Measurements from ENCODE around the gene VASP.

Gene VASP

GRCh38 chr19:45526971-45527370 is 19.7 kb downstream of the VASP start:
- Histone ChIP-seq H3K27me3 (replicated peaks; ENCODE audit: insufficient read depth, low read length) (no peaks in the 10 kb centered on the region), H4K20me1 (ENCODE audit: insufficient read depth, low read length) (no peaks in the 10 kb centered on the region), H3K9me2 (replicated peaks; ENCODE audit: insufficient read depth, low read length) (no peaks in the 10 kb centered on the region), H3K4me1 (ENCODE audit: low read length) (0 out of 2 replicates have a peak, but pooled peaks cover 3% of the 10 kb centered on the region), H3K4me3 (ENCODE audit: low read length) (no peak overlapping the region), H3K9me3 (replicated peaks; ENCODE audit: insufficient read depth, low read length) (no peaks in the 10 kb centered on the region), H3K36me3 (replicated peaks; ENCODE audit: insufficient read depth, low read length) (no peaks in the 10 kb centered on the region; the same call in 1 of the 2 replicates), H3K4me2 (ENCODE audit: low read depth, low read length) (no peak overlapping the region), H3K27ac (ENCODE audit: low read length) (no peak overlapping the region), H3K79me2 (ENCODE audit: low read length) (no peaks in the 10 kb centered on the region), H3F3A (ENCODE audit: insufficient read depth, low read length) (no peaks in the 10 kb centered on the region), H3K9ac (ENCODE audit: low read length) (no peak overlapping the region), H2AFZ (ENCODE audit: low read length) (no peak overlapping the region)
- DNase-seq: no peak
- TF ChIP-seq EZH2phosphoT487 (IDR thresholded peaks at IDR 0.05; ENCODE audit: low read length) (no peak), EZH2 (optimal IDR thresholded peaks at IDR 0.05; ENCODE audit: low read depth, low read length) (no peak), CTCF (IDR thresholded peaks at IDR 0.05; ENCODE audit: low read length) (no peak)

- Histone ChIP-seq H3K4me3 (ENCODE audit: low read length) (no peak overlapping the region), H3K9ac (ENCODE audit: low read length) (no peak overlapping the region), H4K20me1 (ENCODE audit: insufficient read depth, low read length) (no peaks in the 10 kb centered on the region), H3K36me3 (replicated peaks; ENCODE audit: insufficient read depth, low read length) (no peaks in the 10 kb centered on the region; the same call in 1 of the 2 replicates), H3K9me2 (replicated peaks; ENCODE audit: insufficient read depth, low read length) (no peaks in the 10 kb centered on the region), H3K4me1 (ENCODE audit: low read length) (0 out of 2 replicates have a peak, but pooled peaks cover 3% of the 10 kb centered on the region), H3K4me2 (ENCODE audit: low read depth, low read length) (no peak overlapping the region), H3K27ac (ENCODE audit: low read length) (no peak overlapping the region), H3K27me3 (replicated peaks; ENCODE audit: insufficient read depth, low read length) (no peaks in the 10 kb centered on the region), H3K79me2 (ENCODE audit: low read length) (no peaks in the 10 kb centered on the region), H3F3A (ENCODE audit: insufficient read depth, low read length) (no peaks in the 10 kb centered on the region), H3K9me3 (replicated peaks; ENCODE audit: insufficient read depth, low read length) (no peaks in the 10 kb centered on the region), H2AFZ (ENCODE audit: low read length) (no peak overlapping the region)
- TF ChIP-seq EZH2 (optimal IDR thresholded peaks at IDR 0.05; ENCODE audit: low read depth, low read length) (no peak), EZH2phosphoT487 (IDR thresholded peaks at IDR 0.05; ENCODE audit: low read length) (no peak), CTCF (IDR thresholded peaks at IDR 0.05; ENCODE audit: low read length) (no peak)
- no peak for DNase-seq
Observed at GRCh38 chr19:45527731-45528130, 20.5 kb downstream of the VASP start.

- H3K9ac ChIP-seq (ENCODE audit: low read length): no peak overlapping the region
- no peaks in the 10 kb centered on the region for H3K9me2 ChIP-seq (replicated peaks; ENCODE audit: insufficient read depth, low read length)
- no peak for TF ChIP-seq CTCF (IDR thresholded peaks at IDR 0.05; ENCODE audit: low read length)
- TF ChIP-seq EZH2 (optimal IDR thresholded peaks at IDR 0.05; ENCODE audit: low read depth, low read length): no peak
- TF ChIP-seq EZH2phosphoT487 (IDR thresholded peaks at IDR 0.05; ENCODE audit: low read length): no peak
- H4K20me1 ChIP-seq (ENCODE audit: insufficient read depth, low read length): no peaks in the 10 kb centered on the region
- no peak overlapping the region for H3K4me2 ChIP-seq (ENCODE audit: low read depth, low read length)
- H3K36me3 ChIP-seq (replicated peaks; ENCODE audit: insufficient read depth, low read length): no peaks in the 10 kb centered on the region; the same call in 1 of the 2 replicates
- H3K27ac ChIP-seq (ENCODE audit: low read length): no peak overlapping the region
- H3K4me3 ChIP-seq (ENCODE audit: low read length): no peak overlapping the region
- 0 out of 2 replicates have a peak, but pooled peaks cover 3% of the 10 kb centered on the region for H3K4me1 ChIP-seq (ENCODE audit: low read length)
- H3K9me3 ChIP-seq (replicated peaks; ENCODE audit: insufficient read depth, low read length): no peaks in the 10 kb centered on the region
- H3F3A ChIP-seq (ENCODE audit: insufficient read depth, low read length): no peaks in the 10 kb centered on the region
- H3K27me3 ChIP-seq (replicated peaks; ENCODE audit: insufficient read depth, low read length): no peaks in the 10 kb centered on the region
- no peaks in the 10 kb centered on the region for H3K79me2 ChIP-seq (ENCODE audit: low read length)
- H2AFZ ChIP-seq (ENCODE audit: low read length): no peak overlapping the region
- DNase-seq: no peak
Observed at GRCh38 chr19:45528149-45528743, 21.0 kb downstream of the VASP start.

All from MM.1S (cell line).